HG03521 (cell line): Measurements from ENCODE around the gene MBNL2.

Experiments
- ATAC-seq: cut with Tn5 transposase; IDR thresholded peaks from one replicate; pipeline ENCODE4 v1.9.1; 2021; ENCODE audit warnings: mild to moderate bottlenecking, moderate library complexity; ENCODE audit not compliant: unreplicated experiment

The MBNL2 gene

DNA sequence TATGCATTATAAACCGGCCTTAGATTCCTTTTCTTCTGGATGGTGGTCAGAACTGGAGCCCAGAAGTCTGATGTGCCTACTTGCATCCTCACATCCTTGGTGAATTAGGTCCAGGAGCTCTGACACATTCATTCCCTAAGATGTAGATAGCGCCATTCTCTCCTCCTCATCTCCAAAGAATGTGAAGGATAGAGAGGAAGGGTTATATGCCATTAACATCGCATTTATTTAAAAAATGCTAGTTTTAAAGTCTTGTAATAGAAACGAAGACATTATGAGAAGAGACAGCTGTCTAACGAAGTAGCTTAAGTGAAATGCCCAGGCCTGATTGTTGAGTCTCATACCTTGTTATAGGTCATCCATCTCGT lies 9.7 kb downstream of the MBNL2 start:
- ATAC-seq, result no peak

DNA sequence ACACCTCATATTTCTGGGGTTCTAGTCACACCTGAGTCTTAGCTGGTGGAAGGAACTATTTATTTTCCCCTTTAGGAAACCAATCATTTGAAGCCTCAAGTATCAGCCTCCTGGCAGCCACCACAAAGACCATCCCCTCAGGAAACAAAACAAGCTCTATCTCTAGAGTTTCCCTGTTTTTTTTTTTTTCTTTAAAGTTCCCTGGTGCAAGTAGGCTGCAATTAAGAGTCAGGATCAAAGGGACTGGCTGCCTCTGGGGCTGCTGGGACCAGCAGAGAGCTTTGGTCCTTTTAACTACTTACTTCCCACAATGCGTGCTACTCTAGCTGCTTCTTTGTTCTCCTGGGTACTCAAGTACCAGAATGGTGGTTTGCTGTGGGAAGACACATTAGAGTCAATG lies 11.4 kb downstream of the MBNL2 start:
- no peak for ATAC-seq

DNA sequence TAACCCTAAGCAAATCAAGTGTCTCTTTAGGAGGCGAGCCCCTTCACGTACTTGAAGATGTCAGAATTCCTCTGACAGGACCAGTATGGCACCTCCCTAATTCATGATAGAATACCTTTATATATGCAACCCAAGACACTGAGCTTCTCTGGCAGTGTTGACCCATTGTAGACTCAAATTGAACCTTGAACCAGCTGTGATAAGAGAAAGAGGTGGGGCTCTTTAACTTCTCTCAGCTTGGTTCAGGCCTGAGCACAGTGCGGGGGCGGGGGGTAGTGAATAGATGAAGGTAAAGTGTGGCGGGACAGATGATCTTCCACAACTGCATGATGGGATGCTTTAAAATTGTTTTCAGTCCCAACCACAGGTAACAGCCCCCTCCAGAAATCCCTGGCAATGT lies 12.1 kb downstream of the MBNL2 start:
- ATAC-seq, result no peak

DNA sequence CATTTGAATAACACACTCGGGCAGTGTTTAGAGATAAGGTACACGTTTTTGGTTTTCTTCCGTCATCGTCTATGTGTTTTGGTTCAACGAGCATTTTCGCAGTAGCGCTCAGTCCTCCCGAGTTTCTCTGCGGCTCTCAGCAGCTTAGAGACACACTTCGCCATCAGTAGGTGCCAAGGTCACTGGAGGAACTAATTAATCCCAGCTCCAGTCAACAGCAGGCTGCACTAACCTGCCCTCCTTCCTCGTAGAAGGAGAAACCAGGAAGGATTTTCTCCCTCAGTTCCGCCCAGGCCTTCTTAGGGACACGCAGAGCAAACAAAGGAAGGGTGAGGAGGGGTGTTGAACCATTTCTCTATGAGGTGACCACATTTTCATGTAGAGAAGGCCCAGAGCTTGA lies 12.6 kb downstream of the MBNL2 start:
- ATAC-seq, result no peak

DNA sequence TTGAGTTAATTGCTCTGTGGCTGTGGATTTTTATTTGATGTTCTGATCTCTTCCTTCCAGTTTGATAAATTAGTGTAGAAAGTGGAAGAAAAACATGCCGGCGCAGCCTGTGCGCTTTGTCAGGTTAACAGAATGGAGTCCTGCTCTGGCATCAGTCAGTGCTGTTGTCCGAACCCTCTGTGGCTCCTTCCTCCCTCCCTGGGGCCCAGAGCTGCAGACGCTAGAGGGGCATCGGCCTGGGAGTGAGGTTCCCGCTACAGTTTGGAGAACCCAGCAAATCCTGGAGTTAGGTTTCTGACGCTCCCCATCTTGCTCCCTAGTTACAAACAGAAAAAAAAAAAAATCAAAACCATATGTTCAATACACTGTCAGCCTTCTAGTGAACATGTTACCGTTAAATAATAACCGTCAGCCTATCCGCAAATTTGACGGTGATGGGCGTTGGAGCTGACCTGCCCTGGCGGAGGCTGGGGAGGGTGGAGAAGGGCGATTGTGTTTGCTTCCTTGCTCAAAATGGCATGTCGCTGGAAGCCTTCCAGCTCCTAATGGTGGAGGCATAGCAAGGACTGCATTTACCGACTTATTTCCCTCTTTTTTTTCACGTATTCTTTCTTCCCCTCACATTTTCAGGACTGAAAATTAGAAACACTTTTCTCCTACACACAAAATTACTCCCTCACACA lies 13.6 kb downstream of the MBNL2 start:
- no peak for ATAC-seq

DNA sequence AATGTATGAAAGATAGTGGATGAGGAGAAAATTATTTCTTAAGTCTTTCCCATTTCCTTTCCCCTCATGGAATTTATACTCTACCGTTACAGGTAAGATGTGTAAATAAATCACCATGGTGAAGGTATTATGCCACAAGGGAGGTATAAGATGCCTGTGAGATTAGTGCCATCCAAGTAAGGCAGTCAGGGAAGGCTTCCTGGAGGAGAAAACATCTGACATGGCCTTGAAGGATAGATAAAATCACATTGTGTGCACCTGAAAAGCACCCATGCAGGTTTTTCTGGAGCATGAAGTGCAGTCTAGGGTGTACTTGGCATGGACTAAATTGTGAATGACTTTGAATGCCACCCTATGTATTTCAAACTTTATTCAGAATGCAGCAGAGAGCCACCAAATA lies 15.3 kb downstream of the MBNL2 start:
- no peak for ATAC-seq

DNA sequence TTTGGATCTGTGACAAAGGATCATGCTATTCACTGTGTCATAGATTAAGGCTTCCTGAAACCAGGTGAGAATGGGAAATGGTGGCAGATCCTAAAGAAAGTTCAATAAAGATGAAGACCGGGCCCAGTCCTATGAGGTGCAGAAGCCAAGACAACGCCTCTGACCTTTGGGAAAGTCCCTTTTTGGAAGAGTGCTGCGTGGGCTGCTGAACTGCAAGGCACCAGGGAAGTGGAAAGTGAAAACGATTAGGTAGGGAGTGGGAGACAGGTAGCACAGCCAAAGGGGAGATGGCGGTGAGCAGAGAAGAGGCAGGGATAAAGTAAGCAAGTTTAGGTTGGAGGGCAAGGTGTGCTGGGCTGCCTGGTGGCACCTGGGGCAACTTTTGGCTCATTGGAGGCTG lies 16.3 kb downstream of the MBNL2 start:
- no peak for ATAC-seq

DNA sequence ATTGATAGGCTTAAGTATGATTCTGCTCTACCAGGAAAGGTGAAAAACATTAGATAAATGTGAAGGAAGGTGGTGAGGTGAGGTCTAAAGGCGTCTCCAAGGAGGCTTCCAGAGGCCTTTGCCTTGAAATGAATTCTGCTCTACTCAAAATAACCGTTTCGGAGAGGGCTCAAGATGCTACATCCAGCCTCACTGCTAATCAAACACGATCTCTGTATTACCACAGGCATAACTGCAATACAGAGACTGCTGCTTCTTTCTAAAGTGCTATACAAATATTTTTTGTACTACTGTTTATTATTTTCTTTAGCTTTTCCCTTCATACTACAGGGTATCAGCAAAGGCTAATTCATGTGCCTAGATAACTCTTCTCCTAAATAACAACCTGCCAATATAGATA lies 16.8 kb downstream of the MBNL2 start:
- no peak for ATAC-seq

DNA sequence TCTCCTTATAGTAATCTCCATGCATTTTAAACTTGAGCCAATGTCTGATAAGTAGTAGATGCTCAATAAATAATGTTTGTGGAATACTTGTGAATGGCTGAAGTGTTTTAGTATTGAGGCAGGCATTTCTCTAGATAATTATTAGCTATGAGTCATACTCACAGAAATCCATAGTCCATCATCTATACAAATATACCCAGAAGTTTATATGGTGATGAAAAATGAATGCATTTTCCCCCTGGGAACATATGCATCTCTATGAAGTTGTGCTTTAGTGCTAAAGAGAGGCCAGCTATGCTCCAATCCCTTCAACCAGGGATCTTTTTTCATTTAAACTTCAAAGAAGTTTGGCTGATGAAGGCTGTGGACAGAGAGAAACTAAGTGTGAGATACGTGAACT lies 17.2 kb downstream of the MBNL2 start:
- ATAC-seq, result no peak

DNA sequence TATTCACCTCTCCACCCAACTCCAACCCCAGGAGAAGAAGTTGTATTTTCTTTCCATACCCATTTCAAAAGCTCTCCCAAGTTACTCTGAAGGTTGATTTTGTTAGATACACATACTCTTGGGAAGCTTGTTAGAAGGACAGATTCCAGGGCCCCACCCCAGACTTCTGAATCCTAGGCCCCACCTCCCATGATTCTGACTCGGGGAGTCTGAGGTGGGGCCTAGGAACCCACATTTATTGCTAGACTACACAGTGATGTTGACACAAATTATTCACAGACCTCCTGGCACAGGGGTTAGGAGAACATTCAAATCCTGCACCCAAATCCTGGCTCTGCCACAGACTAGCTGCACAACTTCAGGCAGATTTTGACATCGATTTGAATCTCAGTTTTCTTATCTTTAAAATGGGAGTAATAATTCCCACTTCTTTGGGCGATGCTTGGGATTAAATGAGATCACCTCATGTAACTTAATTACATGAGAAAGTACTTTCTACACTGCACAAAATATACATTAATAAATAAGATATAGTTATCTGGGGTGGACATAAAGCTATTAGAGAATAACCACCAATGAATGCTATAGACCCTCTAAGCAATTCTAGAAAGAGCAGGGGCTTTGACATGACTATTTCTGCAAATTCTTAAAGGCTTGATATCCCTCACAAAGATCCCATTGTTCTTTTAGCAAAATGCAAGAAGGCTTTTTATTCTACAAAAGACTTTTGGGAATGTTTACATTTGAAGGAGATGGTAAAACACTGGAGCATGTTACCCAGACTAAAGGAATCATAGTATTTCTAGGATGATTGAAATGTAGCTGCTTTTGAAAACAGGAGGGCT lies 18.0 kb downstream of the MBNL2 start:
- no peak for ATAC-seq

DNA sequence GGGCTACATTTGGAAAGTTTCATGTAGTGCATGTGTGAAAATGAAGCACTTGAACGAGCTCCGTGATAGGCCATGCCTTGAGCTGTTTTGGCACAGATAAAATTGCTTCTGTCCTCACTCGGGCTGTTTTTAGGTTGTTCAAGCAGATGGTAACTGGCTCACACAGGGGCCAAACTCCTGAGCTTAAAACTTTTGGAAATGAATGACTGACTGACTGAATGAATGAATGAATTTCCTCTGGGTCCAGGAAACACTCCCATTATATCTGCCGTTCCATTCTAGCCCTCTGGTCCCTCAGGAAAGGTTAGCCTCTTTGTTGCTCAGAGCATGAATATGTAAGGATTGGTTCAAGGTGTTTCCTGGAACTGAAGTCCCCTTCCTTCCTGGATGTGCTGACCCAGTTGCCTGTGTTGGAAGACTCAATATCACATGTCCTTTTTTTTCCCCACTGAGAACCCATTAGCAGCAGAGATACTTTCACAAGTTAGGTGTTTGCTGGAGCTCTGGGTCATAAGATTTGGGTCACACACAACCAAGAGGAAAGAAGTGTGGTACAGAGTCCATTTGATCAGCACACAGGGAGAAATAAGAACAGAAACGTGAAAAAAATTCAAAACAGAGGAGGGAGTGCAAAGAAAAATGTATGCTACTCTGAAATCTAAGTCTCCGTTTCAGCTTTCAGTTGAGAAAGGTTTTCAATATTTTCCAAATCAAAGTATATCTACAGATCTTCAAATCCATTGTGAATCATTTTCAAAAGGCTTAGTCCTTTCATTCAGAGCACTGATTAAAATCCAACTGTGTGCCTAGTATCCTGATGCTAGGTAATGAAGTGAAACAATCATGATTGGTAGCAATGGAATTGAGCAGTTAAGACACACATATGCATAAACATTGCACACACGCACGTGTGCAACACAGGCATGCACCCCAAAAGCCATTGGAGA lies 18.9 kb downstream of the MBNL2 start:
- no peak for ATAC-seq

DNA sequence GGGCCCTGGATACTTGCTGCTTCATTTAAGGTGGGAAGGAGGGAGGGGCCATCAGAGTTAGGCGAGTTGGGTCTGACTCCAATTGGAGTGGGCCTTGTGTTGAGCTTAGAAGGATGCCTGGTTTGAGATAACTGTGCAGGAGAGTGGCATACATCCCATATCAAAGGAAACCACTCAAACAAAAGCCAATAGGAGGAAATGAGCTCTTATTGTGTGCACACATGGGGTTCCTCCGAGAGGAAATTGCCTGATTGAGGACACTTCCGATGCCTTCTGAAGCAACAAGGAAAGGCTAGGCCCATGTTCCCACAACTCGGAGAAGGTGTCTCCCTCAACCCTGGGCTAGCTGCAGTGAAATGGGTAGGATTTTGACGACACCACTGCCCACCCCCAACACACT lies 19.6 kb downstream of the MBNL2 start:
- ATAC-seq, result no peak

DNA sequence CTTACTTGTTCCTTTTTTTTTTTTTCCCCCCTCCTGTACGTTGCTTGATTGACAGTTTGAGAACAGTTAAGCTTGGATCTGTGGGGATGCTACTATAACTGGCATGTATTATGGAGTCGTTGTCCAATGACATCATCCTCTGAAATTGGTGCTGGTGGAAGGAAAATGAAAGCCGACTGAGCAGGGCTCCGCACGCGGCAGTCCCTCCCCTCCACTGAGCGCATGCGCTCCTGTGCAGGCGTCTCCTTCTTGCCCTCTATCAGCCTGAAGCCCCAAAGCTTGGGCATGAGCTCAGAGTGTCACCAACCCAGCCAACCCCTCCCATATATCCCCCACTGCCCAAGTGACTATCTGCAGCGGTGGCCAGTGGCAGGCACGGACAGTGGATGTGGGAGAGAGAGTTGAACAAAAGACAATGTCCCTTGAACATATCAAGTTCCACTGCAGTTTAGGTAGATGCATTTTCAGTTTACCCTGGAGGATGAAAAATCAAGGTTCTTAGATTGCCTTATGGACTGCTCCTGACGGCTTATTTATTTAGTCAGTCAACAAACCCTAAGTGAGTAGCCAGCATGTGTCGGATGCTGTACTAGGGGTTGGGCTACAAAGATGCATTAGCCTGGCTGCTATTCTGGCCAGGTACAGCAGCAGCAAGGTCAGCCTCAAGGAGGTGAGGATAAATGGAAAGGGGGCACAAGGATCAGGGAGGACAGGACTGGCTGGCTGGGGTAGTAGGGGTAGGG lies 20.8 kb downstream of the MBNL2 start:
- ATAC-seq, result no peak

DNA sequence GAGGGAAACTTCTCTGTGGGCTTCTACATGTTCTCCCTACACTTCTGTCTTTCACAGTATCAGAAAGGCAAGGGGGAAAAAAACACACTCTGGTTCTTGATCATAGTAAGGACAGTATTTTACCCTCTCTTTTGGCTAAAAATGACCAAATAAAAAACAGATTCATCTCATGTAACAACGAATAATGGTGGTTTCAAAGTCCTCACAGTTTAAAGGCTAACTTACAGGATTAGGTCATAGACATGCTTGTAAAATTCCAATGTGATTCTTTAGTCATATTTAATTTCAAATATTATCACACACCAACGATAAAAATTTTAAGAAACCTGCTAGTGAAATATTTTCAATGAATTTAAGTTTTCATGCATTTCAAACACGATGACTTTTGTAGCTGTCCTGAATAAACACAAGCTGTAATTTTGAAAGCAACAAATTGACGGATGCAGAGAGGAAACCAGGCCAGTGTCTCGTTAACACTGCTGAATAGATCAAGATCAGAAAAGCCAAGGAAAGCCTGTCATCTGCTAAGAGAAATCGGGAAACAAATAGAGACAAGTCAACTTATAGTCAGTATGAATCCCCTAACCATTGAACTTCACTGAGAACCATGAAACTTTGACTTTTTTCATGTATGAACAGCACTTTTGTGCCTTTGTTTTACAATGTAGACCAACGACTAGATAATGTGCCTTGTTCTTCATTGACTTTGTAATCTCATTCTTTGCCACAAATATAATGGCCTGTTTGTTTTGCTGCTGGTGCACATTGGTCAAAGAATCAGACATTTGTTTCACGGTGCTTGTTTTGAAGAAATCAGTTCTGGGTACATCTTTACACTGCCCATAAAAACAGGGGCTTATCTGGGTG lies 22.0 kb downstream of the MBNL2 start:
- no peak for ATAC-seq

DNA sequence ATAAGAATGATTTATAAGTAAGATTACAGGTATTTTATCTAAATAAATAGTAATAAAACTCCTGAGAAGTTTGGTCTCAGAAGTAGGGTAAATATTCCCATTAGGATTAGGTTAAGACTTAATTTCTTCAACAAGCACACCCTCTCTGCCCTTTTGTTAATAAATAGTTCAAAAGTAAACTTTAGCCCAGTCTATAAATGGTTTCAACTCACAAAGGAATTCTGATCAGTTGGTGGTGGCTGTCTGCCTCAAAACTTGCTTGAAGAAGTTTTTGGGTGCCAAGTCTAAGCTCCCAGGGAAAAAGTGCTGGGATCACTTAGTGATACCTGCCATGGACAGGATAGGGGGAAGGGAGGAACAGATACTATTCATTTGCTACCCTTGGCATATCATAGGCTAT lies 22.9 kb downstream of the MBNL2 start:
- ATAC-seq, result no peak

DNA sequence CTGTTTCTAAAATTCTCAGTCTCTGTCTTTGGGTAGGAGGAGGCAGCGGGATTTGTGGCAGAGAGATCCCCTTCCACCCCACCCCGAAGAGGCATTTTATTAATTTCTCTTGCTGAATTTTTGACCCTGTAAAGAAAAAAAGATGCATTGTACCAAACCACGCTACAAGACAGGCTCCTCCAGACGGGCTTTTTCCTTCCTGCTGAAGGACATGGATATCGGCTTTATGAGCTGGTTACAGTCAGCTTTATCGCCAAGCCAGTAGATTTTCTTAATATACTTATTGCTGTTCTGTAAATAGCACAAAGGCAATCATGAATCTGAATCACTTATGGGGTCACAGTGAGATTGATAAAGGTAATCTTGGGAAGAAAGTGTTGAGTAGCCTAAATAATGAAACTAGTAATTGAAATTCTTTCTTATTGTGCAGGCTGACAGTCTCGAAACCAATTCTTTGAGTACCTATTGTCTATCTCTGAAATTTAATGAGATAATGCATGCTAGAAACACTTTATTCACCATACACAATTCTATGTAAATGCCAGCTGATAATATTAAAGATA lies 24.5 kb downstream of the MBNL2 start:
- ATAC-seq, result no peak

DNA sequence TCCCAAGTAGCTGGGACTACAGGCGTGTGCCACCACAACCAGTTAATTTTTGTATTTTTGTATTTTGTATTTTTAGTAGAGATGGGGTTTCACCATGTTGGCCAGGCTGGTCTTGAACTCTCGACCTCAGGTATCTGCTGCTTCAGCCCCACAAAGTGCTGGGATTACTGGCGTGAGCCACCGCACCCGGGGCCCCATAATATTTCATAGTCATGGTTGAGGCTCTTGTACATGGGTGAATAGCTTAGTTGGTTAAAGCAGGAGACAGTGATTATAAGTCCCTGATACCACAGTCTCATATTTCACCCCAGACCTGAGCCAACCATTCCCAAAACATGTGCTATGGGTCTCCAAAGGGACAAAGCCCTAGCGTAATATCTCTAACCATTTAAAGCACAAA lies 26.1 kb downstream of the MBNL2 start:
- ATAC-seq, result no peak

DNA sequence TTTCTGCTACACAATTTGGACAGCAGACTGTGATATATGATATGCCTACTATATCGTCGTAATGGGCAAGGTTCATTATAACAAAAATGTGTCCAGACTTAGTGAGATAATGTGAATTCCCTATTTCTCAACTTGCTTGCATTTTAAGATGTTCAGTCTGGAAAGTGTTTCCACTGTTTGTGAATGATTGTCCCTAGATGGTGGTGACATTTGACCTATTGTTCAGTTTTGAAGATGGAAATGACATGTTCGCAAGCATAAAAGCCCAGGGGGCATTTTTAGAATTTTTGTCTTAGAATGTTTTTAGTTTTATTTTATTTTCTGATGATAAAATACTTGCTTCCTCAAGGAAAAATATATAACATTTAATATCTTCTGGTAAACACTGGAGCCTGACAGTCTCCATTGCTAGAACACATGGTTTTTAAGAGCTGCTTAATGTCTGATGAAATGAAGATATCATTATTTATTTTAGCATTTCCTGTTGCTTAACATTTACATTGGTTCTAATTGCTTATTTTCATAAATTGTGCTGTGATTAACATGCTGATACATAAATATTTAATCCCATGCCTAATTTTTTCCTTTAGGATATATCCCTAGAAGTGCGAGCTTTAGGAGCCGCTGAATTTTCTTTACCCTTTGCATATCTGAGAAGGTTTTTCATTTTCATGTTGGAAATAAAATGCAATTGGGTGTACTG lies 27.1 kb downstream of the MBNL2 start:
- ATAC-seq, result no peak
